Neural progenitor cell (in vitro differentiated cells): ENCODE results near the gene TRAM2.

Experiments used
- EZH2phosphoT487 ChIP-seq: fragments of 200-600 bp; sonication (generic); IDR thresholded peaks from 2 replicates; pipeline ENCODE4 v1.6.1; 2017; ENCODE audit warnings: antibody characterized with exemption
- TF ChIP-seq, protein P1 (sequence below): fragments of 200-600 bp; sonication (generic); IDR thresholded peaks from 2 replicates; pipeline ENCODE4 v1.5.1; 2017; ENCODE audit warnings: antibody characterized with exemption, mild to moderate bottlenecking

DNA sequence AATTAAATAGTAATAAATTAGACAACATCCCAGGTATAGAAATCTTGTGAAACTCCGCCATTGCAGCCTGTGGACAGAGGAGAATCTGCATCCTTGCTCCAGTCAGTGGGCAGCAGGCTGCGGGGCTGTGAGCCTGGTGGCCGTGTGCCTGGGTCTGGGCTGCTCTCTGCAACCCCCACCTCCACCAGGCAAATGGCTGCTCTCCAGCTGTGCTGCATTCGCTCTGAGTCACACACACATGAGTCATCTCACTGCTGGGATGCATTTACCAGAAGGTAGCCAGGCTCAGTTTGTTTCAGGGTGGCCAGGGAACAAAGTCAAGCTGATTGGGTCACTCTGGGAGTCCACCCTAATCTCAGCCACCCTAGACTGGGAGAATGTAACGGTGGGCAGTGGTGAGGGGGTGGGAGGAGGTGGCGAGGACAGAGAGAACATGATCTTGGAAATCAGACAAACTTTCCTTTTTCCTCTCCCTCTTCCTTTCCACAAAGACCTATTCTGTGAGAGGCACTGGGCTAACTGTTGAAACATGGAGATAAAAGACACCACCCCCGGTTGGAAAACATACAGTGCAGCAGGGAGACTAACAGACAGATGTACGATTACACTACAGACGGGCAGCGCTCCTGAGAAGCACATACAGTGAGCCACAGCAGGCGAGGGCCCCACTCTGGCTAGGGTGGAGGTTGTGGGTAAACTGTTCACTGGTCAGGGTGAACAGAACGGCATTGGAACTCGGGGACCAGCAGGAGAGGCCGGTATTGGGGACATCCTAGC, 59.2 kb downstream of the TRAM2 start:
- TF ChIP-seq, protein P1, sequence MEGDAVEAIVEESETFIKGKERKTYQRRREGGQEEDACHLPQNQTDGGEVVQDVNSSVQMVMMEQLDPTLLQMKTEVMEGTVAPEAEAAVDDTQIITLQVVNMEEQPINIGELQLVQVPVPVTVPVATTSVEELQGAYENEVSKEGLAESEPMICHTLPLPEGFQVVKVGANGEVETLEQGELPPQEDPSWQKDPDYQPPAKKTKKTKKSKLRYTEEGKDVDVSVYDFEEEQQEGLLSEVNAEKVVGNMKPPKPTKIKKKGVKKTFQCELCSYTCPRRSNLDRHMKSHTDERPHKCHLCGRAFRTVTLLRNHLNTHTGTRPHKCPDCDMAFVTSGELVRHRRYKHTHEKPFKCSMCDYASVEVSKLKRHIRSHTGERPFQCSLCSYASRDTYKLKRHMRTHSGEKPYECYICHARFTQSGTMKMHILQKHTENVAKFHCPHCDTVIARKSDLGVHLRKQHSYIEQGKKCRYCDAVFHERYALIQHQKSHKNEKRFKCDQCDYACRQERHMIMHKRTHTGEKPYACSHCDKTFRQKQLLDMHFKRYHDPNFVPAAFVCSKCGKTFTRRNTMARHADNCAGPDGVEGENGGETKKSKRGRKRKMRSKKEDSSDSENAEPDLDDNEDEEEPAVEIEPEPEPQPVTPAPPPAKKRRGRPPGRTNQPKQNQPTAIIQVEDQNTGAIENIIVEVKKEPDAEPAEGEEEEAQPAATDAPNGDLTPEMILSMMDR = no peak
- no peak for TF ChIP-seq EZH2phosphoT487
